ENCODE results near the gene LUZP4.

- TF ChIP-seq CTCF (IDR thresholded peaks at IDR 0.05; ENCODE audit: low read depth, low read length): no peak
- no peak for TF ChIP-seq MAX (IDR thresholded peaks at IDR 0.05; ENCODE audit: low read depth, low read length)
- no peak for TF ChIP-seq MYC (IDR thresholded peaks at IDR 0.05; ENCODE audit: low read depth, low read length)
- TF ChIP-seq POLR2A (IDR thresholded peaks at IDR 0.05; ENCODE audit: extremely low read depth, insufficient read length): no peak
These were observed 32.9 kb downstream of the LUZP4 start for GRCh38 chrX:115322375-115322774.

Data from NB4 (cell line).